Activated B cell treated with CpG ODN at 0.5 μM for 24 hours (primary cell): ENCODE results near the gene NT5DC4. TPM values are rescaled to one million over a fixed set of nuclear protein-coding genes. Genes with fewer than 3 reads are reported as not detected.

ENCODE experiments used
- ATAC-seq: fragments of 200-7000 bp; cut with Tn5 transposase; one replicate; pipeline ENCODE4 v1.10.0; 2021; ENCODE audit warnings: low read depth, mild to moderate bottlenecking, moderate library complexity
- CTCF ChIA-PET: fragments of 350-600 bp; sonication (Branson Sonifier 250); formaldehyde crosslinking; loops from one replicate; lab custom pipeline; 2021; ENCODE audit warnings: antibody characterized with exemption; lab: Charles Lee
- POLR2A ChIA-PET: fragments of 350-600 bp; sonication (Branson Sonifier 250); formaldehyde crosslinking; loops from one replicate; lab custom pipeline; 2021; ENCODE audit warnings: antibody characterized with exemption; lab: Charles Lee
- DNase-seq: peaks from one replicate; pipeline ENCODE4 v3.0.0; 2022
- H3K27ac Mint-ChIP-seq: one replicate; pipeline ENCODE4 v1.8.0; 2020; ENCODE audit warnings: mixed read lengths
- H3K27me3 Mint-ChIP-seq: one replicate; pipeline ENCODE4 v1.8.0; 2021; ENCODE audit warnings: mixed read lengths
- H3K36me3 Mint-ChIP-seq: one replicate; pipeline ENCODE4 v1.8.0; 2021; ENCODE audit warnings: low read depth, mixed read lengths
- H3K4me1 Mint-ChIP-seq: one replicate; pipeline ENCODE4 v1.8.0; 2021; ENCODE audit warnings: mixed read lengths
- H3K4me3 Mint-ChIP-seq: one replicate; pipeline ENCODE4 v1.8.0; 2020; ENCODE audit warnings: mild to moderate bottlenecking, mixed read lengths
- H3K9me3 Mint-ChIP-seq: one replicate; pipeline ENCODE4 v1.8.0; 2020; ENCODE audit warnings: mixed read lengths
- CTCF ChIP-seq: fragments of 200-600 bp; IDR thresholded peaks from one replicate; pipeline ENCODE4 v1.8.0; 2022; ENCODE audit warnings: antibody characterized with exemption, mild to moderate bottlenecking
- intact Hi-C: fragments of 100-400 bp; cut with micrococcal nuclease; formaldehyde crosslinking; loops from one replicate; pipeline ENCODE4 v1.15.1; 2024
- total RNA-seq: library from RNA; stranded (reverse); gene quantifications from 2 replicates; pipeline ENCODE4 v1.2.3, GENCODE V29; 2022

The NT5DC4 gene
- total RNA-seq, 1 donor from 2014 or later, result 1.4 TPM

DNA sequence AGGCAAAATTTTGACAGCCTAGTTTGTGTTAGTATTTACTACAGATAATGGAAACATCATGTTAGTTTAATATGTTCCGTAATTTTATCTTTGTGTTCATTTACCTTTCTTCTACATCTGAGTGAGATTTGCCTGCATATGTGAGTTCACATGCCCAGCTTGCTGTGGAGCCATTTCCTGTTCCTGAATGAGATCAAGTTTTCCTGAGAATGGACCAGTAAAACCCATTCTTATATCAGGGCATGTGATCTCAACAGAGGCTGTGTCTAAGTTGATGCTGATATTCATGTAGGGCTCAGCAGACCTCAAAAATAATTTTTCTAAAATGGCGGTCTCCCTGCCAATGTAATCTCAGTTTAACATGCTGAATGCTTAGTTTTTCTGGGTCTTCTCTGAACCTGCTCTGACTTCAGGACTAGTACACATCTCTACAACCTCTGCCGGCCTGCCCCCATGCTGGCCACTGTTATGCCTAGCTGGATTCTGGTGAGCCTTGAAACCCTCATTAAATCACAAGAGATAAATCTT is 62.4 kb downstream of the NT5DC4 start:
- H3K27me3 Mint-ChIP-seq, result no peaks in the 10 kb centered on the region
- H3K4me1 Mint-ChIP-seq, result peaks cover 39% of the 10 kb centered on the region
- TF ChIP-seq CTCF, result no peak
- H3K36me3 Mint-ChIP-seq, result peaks cover 2% of the 10 kb centered on the region
- DNase-seq (no peak), ATAC-seq (no peak)
- H3K9me3 Mint-ChIP-seq, result no peaks in the 10 kb centered on the region
- ChIA-PET POLR2A (interaction anchor here (0.6 to 2.0 kb wide), 9 partner anchors 10 to 397 kb away, joined by 3 to 15 read pairs (median 5); no protein-coding TSS in a partner anchor), CTCF (interaction anchor here (0.8 to 1.6 kb wide), 2 partner anchors 34 to 95 kb away, joined by 4 to 5 read pairs; no protein-coding TSS in a partner anchor)
- intact Hi-C loops, result loop anchor here (2.0 to 5.0 kb wide), 3 partner anchors 16 to 59 kb away; no protein-coding TSS in a partner anchor
- peak overlapping the region; percentile 73 for H3K4me3 Mint-ChIP-seq
- peak overlapping the region; percentile 88 for H3K27ac Mint-ChIP-seq

DNA sequence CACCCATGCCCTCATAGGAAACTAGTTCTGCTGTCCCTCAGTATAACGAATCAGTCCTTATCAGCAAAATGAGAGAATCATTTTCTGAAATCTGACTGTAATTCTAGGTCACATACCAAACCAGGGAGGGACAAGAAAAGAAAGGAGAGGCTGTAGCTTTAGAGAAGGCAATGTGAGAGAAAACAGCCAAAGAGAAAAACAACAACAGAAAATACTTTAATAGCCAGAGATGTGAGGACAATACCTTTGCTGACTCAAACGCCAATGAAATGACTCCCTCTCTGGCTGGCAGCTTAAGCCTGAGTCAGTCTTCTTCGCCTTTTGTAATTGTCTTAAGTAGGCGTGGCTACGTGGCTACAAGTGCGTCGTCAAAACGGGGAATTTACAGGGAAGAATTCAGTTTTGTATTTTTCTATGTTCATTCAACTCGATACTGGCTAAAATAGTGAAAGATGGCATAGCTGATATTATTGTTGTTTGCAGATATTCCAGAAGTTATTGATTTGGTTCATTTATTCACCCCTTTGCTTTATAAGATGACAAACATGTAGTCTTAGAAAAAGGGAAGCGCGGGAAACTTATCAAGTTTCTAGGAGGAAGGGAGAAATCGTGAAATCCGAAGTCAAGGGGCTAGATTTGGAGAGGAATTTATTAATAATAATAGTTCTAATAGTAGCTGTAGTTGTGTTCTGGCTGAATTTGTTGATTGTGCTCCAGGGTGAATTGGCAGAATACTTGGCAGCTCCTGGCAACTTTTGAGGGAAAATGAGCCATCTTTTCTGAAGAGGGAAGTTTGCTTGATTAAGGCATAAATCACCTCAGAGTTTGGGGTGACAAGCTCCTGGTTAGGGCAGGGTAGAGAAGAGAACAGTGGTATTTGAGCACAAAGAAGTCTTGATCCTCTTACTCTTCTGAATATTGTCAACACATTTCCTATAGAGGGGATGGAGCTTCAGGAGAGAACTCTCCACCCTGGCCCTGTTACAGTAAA is 63.7 kb downstream of the NT5DC4 start, which contains the start of gene IL1A:
Gene IL1A (minus strand): TSS at position 295 of the 991 bp plus-strand sequence. CDS start 723 bp downstream, outside the sequence.
- POLR2A ChIA-PET, result interaction anchor here (1.2 to 1.6 kb wide), 2 partner anchors 11 to 57 kb away, joined by 3 to 6 read pairs; no protein-coding TSS in a partner anchor
- Mint-ChIP-seq H3K4me3 (peak within 1 kb of the TSS; percentile 73), H3K4me1 (peaks cover 39% of the 10 kb centered on the region), H3K36me3 (peaks cover 2% of the 10 kb centered on the region), H3K9me3 (no peaks in the 10 kb centered on the region), H3K27me3 (no peaks in the 10 kb centered on the region), H3K27ac (peak within 1 kb of the TSS; percentile 88)
- ATAC-seq (peak; percentile 32), DNase-seq (no peak)
- CTCF ChIA-PET, result no interaction called here
- no peak for TF ChIP-seq CTCF
- intact Hi-C loops, result loop anchor here (5.0 kb wide), 1 partner anchor 58 kb away; no protein-coding TSS in a partner anchor

DNA sequence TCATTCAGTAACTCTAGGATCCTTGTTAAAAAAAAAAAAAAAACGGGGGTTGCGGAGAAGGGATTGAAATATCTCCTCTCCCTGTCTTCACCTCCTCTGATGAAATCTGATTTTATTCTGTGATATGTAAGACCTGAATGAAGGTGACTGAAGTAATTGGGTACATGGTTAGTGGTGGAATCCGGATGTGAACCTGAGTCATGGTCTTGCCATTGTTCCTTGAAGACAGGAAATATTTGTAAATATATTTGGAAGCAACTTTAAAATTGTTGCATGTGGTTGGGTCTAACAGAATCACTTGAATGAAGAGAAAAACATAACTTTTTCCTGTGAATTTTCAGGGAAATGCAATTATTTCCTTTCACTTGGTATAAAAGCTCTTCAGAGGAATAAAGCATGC is 66.5 kb downstream of the NT5DC4 start:
- ChIA-PET POLR2A (interaction anchor here (0.5 kb wide), 1 partner anchor 24 kb away, joined by 4 read pairs; no protein-coding TSS in a partner anchor), CTCF (no interaction called here)

DNA sequence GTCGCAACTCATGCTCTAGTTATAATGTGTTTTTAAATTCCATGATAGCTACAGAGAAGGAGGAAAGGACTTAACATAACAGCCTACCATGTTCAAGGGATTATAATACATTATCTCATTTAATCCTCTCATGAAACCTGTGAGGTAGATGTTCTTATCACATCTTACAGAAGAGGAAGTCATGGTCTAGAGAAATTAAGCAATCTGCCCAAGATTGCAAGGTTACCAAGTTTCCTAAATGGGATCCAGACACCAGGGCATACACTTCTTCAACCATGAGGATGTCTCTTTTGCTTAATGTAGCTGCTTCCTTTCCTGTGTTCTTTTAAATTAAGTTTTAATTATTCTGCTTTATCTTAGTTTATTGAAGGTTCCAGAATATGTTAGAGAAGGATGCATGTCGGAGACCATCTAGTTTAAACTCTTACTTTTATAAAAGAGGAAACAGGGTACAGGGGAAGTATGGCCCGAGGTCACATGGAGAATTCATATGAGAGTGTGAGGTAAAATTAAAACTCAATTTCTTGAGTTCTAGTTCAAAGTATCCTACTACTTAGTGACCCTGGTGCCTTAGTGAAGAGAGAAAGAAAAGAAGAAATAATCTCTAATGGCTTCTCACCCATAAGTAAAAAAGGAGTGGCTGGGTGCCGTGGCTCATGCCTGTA is 67.0 kb downstream of the NT5DC4 start:
- no peak for DNase-seq
- peaks cover 22% of the 10 kb centered on the region for H3K4me1 Mint-ChIP-seq
- H3K36me3 Mint-ChIP-seq, result no peaks in the 10 kb centered on the region
- no peaks in the 10 kb centered on the region for H3K9me3 Mint-ChIP-seq
- no peaks in the 10 kb centered on the region for H3K27me3 Mint-ChIP-seq
- intact Hi-C loops, result no loop called here
- ChIA-PET POLR2A (interaction anchor here (0.5 kb wide), 1 partner anchor 25 kb away, joined by 4 read pairs; no protein-coding TSS in a partner anchor), CTCF (no interaction called here)
- H3K4me3 Mint-ChIP-seq, result no peak overlapping the region
- no peak for ATAC-seq
- TF ChIP-seq CTCF, result no peak
- H3K27ac Mint-ChIP-seq, result no peak overlapping the region

More for the DNA sequence above, 66.5 kb downstream of the NT5DC4 start:
- H3K27ac Mint-ChIP-seq, result no peak overlapping the region
- no peak for TF ChIP-seq CTCF
- H3K36me3 Mint-ChIP-seq, result no peaks in the 10 kb centered on the region
- DNase-seq (no peak), ATAC-seq (no peak)
- H3K4me3 Mint-ChIP-seq, result no peak overlapping the region
- no peaks in the 10 kb centered on the region for H3K27me3 Mint-ChIP-seq
- intact Hi-C loops, result no loop called here
- peaks cover 26% of the 10 kb centered on the region for H3K4me1 Mint-ChIP-seq
- H3K9me3 Mint-ChIP-seq, result no peaks in the 10 kb centered on the region
